Measurements from ENCODE around the gene SHANK2.

DNA sequence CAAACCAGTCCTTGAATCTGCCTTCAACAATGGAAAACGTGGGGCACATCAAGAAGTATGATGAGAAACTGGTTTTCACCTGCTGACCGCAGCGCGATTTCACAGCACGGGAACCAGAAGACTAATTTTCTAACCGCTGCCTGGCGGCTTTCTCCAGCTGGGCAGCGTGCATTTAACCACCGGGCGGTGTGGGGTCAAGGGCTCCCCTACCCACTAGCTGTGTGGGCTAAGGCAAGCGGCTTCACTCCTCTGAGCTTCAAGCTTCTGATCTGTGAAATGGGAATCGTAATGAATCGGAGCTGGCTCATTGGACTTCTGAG lies 4.2 kb downstream of the SHANK2 start:
- TF ChIP-seq, protein P1, sequence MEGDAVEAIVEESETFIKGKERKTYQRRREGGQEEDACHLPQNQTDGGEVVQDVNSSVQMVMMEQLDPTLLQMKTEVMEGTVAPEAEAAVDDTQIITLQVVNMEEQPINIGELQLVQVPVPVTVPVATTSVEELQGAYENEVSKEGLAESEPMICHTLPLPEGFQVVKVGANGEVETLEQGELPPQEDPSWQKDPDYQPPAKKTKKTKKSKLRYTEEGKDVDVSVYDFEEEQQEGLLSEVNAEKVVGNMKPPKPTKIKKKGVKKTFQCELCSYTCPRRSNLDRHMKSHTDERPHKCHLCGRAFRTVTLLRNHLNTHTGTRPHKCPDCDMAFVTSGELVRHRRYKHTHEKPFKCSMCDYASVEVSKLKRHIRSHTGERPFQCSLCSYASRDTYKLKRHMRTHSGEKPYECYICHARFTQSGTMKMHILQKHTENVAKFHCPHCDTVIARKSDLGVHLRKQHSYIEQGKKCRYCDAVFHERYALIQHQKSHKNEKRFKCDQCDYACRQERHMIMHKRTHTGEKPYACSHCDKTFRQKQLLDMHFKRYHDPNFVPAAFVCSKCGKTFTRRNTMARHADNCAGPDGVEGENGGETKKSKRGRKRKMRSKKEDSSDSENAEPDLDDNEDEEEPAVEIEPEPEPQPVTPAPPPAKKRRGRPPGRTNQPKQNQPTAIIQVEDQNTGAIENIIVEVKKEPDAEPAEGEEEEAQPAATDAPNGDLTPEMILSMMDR (IDR thresholded peaks at IDR 0.05) = no peak
- TF ChIP-seq POLR2A (IDR thresholded peaks at IDR 0.05) = no peak
